HEK293 (cell line): ENCODE results near the gene SCLT1.

Experiments
- CTCF ChIA-PET: fragments of 350-600 bp; formaldehyde crosslinking; extraction: SDS; loops from one replicate; lab custom pipeline; 2021; ENCODE audit warnings: antibody characterized with exemption; lab: Yijun Ruan, JAX
- POLR2A ChIA-PET: fragments of 300-600 bp; formaldehyde crosslinking; extraction: SDS; loops from one replicate; lab custom pipeline; 2020; ENCODE audit warnings: antibody characterized with exemption, inconsistent platforms; lab: Yijun Ruan, JAX
- H3K27ac ChIP-seq: fragments of 200-500 bp; sonication (Bioruptor generic); 2 replicates; pipeline ENCODE4 v1.5.1; 2014; ENCODE audit warnings: low read depth, low read length, control low read depth, inconsistent platforms; ENCODE audit errors: extremely low read depth
- H3K36me3 ChIP-seq, 2 experiments: fragments of 200-500 bp in 1 of 2; sonication (Bioruptor generic) in 1 of 2; 1 replicate in 1 of 2; 2 replicates in 1 of 2; pipeline ENCODE4 v1.5.1; 2014 to 2017; ENCODE audit warnings: inconsistent platforms in 2 of 2, low read length in 2 of 2; ENCODE audit not compliant: control insufficient read depth in 2 of 2, insufficient read depth in 1 of 2
- H3K4me1 ChIP-seq: fragments of 200-500 bp; sonication (Bioruptor generic); 2 replicates; pipeline ENCODE4 v1.5.1; 2014; ENCODE audit warnings: mild to moderate bottlenecking, low read length, inconsistent platforms; ENCODE audit not compliant: control insufficient read depth, insufficient read depth
- H3K4me3 ChIP-seq: 2 replicates; pipeline ENCODE4 v1.5.1; 2011; ENCODE audit warnings: low read depth, mild to moderate bottlenecking, control low read depth, low read length, moderate library complexity
- H3K9me3 ChIP-seq: fragments of 200-500 bp; sonication (Bioruptor generic); 2 replicates; pipeline ENCODE4 v1.5.1; 2014; ENCODE audit warnings: low read depth, low read length, inconsistent platforms; ENCODE audit not compliant: control insufficient read depth, insufficient read depth
- FEZF1 ChIP-seq: fragments of 450-650 bp; formaldehyde crosslinking; IDR thresholded peaks from 2 replicates; pipeline ENCODE4 v1.5.1; 2016; ENCODE audit warnings: missing biosample characterization, missing genetic modification characterization
- HOXA7 ChIP-seq: sonication (generic); formaldehyde crosslinking; IDR thresholded peaks from 2 replicates; pipeline ENCODE4 v1.8.1; 2022; ENCODE audit warnings: missing genetic modification reagents, borderline replicate concordance
- KLF1 ChIP-seq: fragments of 450-650 bp; formaldehyde crosslinking; IDR thresholded peaks from 2 replicates; pipeline ENCODE4 v1.5.1; 2016; ENCODE audit warnings: missing biosample characterization, missing genetic modification characterization
- KLF7 ChIP-seq: fragments of 450-650 bp; formaldehyde crosslinking; IDR thresholded peaks from 2 replicates; pipeline ENCODE4 v1.5.1; 2016; ENCODE audit warnings: missing biosample characterization, missing genetic modification characterization, borderline replicate concordance
- KLF9 ChIP-seq: fragments of 450-650 bp; formaldehyde crosslinking; IDR thresholded peaks from 2 replicates; pipeline ENCODE4 v1.5.1; 2016; ENCODE audit warnings: missing biosample characterization, missing genetic modification characterization, low read depth
- MYNN ChIP-seq: fragments of 450-650 bp; formaldehyde crosslinking; IDR thresholded peaks from 2 replicates; pipeline ENCODE4 v1.5.1; 2016; ENCODE audit warnings: missing biosample characterization, missing genetic modification characterization, borderline replicate concordance
- OSR2 ChIP-seq: fragments of 450-650 bp; formaldehyde crosslinking; IDR thresholded peaks from 2 replicates; pipeline ENCODE4 v1.5.1; 2016; ENCODE audit warnings: missing biosample characterization, missing genetic modification characterization
- YY2 ChIP-seq: fragments of 450-650 bp; formaldehyde crosslinking; IDR thresholded peaks from 2 replicates; pipeline ENCODE4 v1.5.1; 2016; ENCODE audit warnings: missing biosample characterization, missing genetic modification characterization
- ZNF132 ChIP-seq: fragments of 450-650 bp; formaldehyde crosslinking; IDR thresholded peaks from 2 replicates; pipeline ENCODE4 v1.5.1; 2017; ENCODE audit warnings: missing biosample characterization, missing genetic modification characterization, borderline replicate concordance
- ZNF174 ChIP-seq: fragments of 450-650 bp; formaldehyde crosslinking; IDR thresholded peaks from 2 replicates; pipeline ENCODE4 v1.5.0; 2017; ENCODE audit warnings: missing biosample characterization, mild to moderate bottlenecking, missing genetic modification characterization
- ZNF2 ChIP-seq: fragments of 450-650 bp; formaldehyde crosslinking; IDR thresholded peaks from 2 replicates; pipeline ENCODE4 v1.5.1; 2016; ENCODE audit warnings: missing biosample characterization, missing genetic modification characterization
- ZNF211 ChIP-seq: fragments of 450-650 bp; formaldehyde crosslinking; IDR thresholded peaks from 2 replicates; pipeline ENCODE4 v1.5.1; 2016; ENCODE audit warnings: low read depth, missing biosample characterization, missing genetic modification characterization
- ZNF239 ChIP-seq: fragments of 450-650 bp; formaldehyde crosslinking; IDR thresholded peaks from 2 replicates; pipeline ENCODE4 v1.5.1; 2016; ENCODE audit warnings: missing biosample characterization, missing genetic modification characterization
- ZNF350 ChIP-seq: fragments of 450-650 bp; formaldehyde crosslinking; IDR thresholded peaks from 2 replicates; pipeline ENCODE4 v1.5.0; 2017; ENCODE audit warnings: missing biosample characterization, mild to moderate bottlenecking, missing genetic modification characterization
- ZNF530 ChIP-seq: fragments of 450-650 bp; formaldehyde crosslinking; IDR thresholded peaks from 2 replicates; pipeline ENCODE4 v1.5.1; 2016; ENCODE audit warnings: low read depth, missing biosample characterization, missing genetic modification characterization
- ZNF596 ChIP-seq: fragments of 450-650 bp; IDR thresholded peaks from 2 replicates; pipeline ENCODE4 v1.5.0; 2018; ENCODE audit warnings: missing biosample characterization, mild to moderate bottlenecking, missing genetic modification characterization, moderate library complexity
- ZNF621 ChIP-seq: fragments of 450-650 bp; formaldehyde crosslinking; IDR thresholded peaks from 2 replicates; pipeline ENCODE4 v1.5.1; 2017; ENCODE audit warnings: missing biosample characterization, missing genetic modification characterization
- ZNF785 ChIP-seq: fragments of 450-650 bp; formaldehyde crosslinking; IDR thresholded peaks from 2 replicates; pipeline ENCODE4 v1.5.1; 2016; ENCODE audit warnings: missing biosample characterization, missing genetic modification characterization
- TF ChIP-seq, protein P1 (sequence below): fragments of 450-650 bp; formaldehyde crosslinking; IDR thresholded peaks from 2 replicates; pipeline ENCODE4 v1.5.1; 2016; ENCODE audit warnings: missing biosample characterization, missing genetic modification characterization, low read depth
- TF ChIP-seq, protein P2 (sequence below): fragments of 450-650 bp; IDR thresholded peaks from 2 replicates; pipeline ENCODE4 v1.5.1; 2018; ENCODE audit warnings: missing biosample characterization, missing genetic modification characterization
- TF ChIP-seq, protein P3 (sequence below): fragments of 450-650 bp; formaldehyde crosslinking; IDR thresholded peaks from 2 replicates; pipeline ENCODE4 v1.5.1; 2016; ENCODE audit warnings: missing biosample characterization, missing genetic modification characterization
- TF ChIP-seq, protein P4 (sequence below): fragments of 450-650 bp; formaldehyde crosslinking; IDR thresholded peaks from 2 replicates; pipeline ENCODE4 v1.5.1; 2016; ENCODE audit warnings: missing biosample characterization, missing genetic modification characterization
- TF ChIP-seq, protein P5 (sequence below): fragments of 450-650 bp; formaldehyde crosslinking; IDR thresholded peaks from 2 replicates; pipeline ENCODE4 v1.5.1; 2016; ENCODE audit warnings: missing biosample characterization, missing genetic modification characterization, borderline replicate concordance

SCLT1 gene

DNA sequence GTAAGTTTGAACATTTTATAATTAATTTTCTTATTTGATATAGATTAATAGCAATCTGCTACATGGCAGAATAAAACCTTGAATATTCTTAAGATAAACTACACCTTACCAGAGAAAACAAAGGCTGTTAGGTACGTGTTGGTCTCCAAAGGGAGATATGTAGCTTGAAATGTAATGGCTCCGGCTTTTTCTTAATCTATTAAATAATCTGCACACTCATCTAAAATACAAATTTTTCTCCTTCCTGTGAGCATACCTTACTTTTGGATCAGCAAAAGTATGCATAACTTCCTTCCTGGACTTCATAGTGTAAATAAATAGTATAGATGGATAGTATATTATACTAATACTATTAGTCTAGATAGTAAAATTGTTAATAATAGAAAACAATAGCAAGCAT, 142.5 kb downstream of the SCLT1 start:
- ChIA-PET CTCF (no interaction called here), POLR2A (no interaction called here)
- Histone ChIP-seq H3K4me3 (no peak overlapping the region), H3K27ac (no peak overlapping the region), H3K36me3 (no peaks in the 10 kb centered on the region), H3K9me3 (no peaks in the 10 kb centered on the region), H3K4me1 (no peaks in the 10 kb centered on the region)
- no peak for TF ChIP-seq ZNF350 (tag by site-specific recombination)
- no peak for TF ChIP-seq MYNN (tag by site-specific recombination)
- no peak for TF ChIP-seq HOXA7 (CRISPR knock-in tag)
- no peak for TF ChIP-seq ZNF174 (tag by site-specific recombination)
- no peak for TF ChIP-seq ZNF239
- TF ChIP-seq KLF9, result no peak
- no peak for TF ChIP-seq KLF7 (tag by site-specific recombination)
- TF ChIP-seq, protein P1, sequence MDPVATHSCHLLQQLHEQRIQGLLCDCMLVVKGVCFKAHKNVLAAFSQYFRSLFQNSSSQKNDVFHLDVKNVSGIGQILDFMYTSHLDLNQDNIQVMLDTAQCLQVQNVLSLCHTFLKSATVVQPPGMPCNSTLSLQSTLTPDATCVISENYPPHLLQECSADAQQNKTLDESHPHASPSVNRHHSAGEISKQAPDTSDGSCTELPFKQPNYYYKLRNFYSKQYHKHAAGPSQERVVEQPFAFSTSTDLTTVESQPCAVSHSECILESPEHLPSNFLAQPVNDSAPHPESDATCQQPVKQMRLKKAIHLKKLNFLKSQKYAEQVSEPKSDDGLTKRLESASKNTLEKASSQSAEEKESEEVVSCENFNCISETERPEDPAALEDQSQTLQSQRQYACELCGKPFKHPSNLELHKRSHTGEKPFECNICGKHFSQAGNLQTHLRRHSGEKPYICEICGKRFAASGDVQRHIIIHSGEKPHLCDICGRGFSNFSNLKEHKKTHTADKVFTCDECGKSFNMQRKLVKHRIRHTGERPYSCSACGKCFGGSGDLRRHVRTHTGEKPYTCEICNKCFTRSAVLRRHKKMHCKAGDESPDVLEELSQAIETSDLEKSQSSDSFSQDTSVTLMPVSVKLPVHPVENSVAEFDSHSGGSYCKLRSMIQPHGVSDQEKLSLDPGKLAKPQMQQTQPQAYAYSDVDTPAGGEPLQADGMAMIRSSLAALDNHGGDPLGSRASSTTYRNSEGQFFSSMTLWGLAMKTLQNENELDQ (tag by site-specific recombination), result no peak
- no peak for TF ChIP-seq OSR2 (tag by site-specific recombination)
- TF ChIP-seq ZNF596 (tag by site-specific recombination), result no peak

DNA sequence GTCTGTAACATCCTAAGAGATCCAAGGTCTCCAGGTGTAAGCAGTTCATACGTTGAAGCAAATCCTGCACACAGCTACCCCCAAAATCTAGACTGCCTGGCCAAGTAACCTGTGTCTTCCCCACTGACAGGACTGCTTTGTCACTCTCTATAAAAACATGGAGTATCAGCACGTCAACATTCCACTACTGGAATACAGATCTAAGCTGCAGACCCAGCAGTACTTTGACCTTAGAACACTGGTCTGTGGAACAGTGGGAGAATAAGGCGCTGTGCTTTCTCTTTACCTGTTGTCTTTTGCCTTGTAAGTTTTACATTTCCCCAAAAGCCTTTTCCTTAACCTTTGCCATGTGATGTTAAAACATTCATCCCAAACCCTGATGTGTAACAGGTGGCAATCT, 146.4 kb downstream of the SCLT1 start:
- H3K36me3 ChIP-seq, result peaks cover 0 to 19% of the 10 kb centered on the region in 2 experiments; a peak in 1 of 3 replicates
- no peaks in the 10 kb centered on the region for H3K9me3 ChIP-seq
- TF ChIP-seq ZNF785 (tag by site-specific recombination), result no peak
- TF ChIP-seq, protein P2, sequence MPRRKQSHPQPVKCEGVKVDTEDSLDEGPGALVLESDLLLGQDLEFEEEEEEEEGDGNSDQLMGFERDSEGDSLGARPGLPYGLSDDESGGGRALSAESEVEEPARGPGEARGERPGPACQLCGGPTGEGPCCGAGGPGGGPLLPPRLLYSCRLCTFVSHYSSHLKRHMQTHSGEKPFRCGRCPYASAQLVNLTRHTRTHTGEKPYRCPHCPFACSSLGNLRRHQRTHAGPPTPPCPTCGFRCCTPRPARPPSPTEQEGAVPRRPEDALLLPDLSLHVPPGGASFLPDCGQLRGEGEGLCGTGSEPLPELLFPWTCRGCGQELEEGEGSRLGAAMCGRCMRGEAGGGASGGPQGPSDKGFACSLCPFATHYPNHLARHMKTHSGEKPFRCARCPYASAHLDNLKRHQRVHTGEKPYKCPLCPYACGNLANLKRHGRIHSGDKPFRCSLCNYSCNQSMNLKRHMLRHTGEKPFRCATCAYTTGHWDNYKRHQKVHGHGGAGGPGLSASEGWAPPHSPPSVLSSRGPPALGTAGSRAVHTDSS, result no peak
- TF ChIP-seq ZNF132, result no peak
- TF ChIP-seq, protein P3, sequence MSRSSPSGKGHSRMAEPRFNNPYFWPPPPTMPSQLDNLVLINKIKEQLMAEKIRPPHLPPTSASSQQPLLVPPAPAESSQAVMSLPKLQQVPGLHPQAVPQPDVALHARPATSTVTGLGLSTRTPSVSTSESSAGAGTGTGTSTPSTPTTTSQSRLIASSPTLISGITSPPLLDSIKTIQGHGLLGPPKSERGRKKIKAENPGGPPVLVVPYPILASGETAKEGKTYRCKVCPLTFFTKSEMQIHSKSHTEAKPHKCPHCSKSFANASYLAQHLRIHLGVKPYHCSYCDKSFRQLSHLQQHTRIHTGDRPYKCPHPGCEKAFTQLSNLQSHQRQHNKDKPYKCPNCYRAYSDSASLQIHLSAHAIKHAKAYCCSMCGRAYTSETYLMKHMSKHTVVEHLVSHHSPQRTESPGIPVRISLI (tag by site-specific recombination), result no peak
- TF ChIP-seq, protein P4, sequence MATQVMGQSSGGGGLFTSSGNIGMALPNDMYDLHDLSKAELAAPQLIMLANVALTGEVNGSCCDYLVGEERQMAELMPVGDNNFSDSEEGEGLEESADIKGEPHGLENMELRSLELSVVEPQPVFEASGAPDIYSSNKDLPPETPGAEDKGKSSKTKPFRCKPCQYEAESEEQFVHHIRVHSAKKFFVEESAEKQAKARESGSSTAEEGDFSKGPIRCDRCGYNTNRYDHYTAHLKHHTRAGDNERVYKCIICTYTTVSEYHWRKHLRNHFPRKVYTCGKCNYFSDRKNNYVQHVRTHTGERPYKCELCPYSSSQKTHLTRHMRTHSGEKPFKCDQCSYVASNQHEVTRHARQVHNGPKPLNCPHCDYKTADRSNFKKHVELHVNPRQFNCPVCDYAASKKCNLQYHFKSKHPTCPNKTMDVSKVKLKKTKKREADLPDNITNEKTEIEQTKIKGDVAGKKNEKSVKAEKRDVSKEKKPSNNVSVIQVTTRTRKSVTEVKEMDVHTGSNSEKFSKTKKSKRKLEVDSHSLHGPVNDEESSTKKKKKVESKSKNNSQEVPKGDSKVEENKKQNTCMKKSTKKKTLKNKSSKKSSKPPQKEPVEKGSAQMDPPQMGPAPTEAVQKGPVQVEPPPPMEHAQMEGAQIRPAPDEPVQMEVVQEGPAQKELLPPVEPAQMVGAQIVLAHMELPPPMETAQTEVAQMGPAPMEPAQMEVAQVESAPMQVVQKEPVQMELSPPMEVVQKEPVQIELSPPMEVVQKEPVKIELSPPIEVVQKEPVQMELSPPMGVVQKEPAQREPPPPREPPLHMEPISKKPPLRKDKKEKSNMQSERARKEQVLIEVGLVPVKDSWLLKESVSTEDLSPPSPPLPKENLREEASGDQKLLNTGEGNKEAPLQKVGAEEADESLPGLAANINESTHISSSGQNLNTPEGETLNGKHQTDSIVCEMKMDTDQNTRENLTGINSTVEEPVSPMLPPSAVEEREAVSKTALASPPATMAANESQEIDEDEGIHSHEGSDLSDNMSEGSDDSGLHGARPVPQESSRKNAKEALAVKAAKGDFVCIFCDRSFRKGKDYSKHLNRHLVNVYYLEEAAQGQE (tag by site-specific recombination), result no peak
- TF ChIP-seq ZNF211, result no peak
- no peak for TF ChIP-seq ZNF621
- no peak for TF ChIP-seq KLF1 (tag by site-specific recombination)
- no peak for TF ChIP-seq FEZF1 (tag by site-specific recombination)
- no peak for TF ChIP-seq ZNF530 (tag by site-specific recombination)
- TF ChIP-seq YY2 (tag by site-specific recombination), result no peak
- TF ChIP-seq, protein P5, sequence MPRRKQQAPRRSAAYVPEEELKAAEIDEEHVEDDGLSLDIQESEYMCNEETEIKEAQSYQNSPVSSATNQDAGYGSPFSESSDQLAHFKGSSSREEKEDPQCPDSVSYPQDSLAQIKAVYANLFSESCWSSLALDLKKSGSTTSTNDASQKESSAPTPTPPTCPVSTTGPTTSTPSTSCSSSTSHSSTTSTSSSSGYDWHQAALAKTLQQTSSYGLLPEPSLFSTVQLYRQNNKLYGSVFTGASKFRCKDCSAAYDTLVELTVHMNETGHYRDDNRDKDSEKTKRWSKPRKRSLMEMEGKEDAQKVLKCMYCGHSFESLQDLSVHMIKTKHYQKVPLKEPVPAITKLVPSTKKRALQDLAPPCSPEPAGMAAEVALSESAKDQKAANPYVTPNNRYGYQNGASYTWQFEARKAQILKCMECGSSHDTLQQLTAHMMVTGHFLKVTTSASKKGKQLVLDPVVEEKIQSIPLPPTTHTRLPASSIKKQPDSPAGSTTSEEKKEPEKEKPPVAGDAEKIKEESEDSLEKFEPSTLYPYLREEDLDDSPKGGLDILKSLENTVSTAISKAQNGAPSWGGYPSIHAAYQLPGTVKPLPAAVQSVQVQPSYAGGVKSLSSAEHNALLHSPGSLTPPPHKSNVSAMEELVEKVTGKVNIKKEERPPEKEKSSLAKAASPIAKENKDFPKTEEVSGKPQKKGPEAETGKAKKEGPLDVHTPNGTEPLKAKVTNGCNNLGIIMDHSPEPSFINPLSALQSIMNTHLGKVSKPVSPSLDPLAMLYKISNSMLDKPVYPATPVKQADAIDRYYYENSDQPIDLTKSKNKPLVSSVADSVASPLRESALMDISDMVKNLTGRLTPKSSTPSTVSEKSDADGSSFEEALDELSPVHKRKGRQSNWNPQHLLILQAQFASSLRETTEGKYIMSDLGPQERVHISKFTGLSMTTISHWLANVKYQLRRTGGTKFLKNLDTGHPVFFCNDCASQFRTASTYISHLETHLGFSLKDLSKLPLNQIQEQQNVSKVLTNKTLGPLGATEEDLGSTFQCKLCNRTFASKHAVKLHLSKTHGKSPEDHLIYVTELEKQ (tag by site-specific recombination), result no peak
- TF ChIP-seq ZNF2 (tag by site-specific recombination), result no peak
- CTCF ChIA-PET, result no interaction called here
- POLR2A ChIA-PET, result no interaction called here
- no peak overlapping the region for H3K27ac ChIP-seq
- no peak overlapping the region for H3K4me3 ChIP-seq
- H3K4me1 ChIP-seq, result no peaks in the 10 kb centered on the region
